ENCODE data around the gene REC114. TPM values are rescaled to one million over a fixed set of nuclear protein-coding genes. Genes with fewer than 3 reads are reported as not detected.

Gene REC114
- total RNA-seq, 1 donor from 2014 or later, result not detected

DNA sequence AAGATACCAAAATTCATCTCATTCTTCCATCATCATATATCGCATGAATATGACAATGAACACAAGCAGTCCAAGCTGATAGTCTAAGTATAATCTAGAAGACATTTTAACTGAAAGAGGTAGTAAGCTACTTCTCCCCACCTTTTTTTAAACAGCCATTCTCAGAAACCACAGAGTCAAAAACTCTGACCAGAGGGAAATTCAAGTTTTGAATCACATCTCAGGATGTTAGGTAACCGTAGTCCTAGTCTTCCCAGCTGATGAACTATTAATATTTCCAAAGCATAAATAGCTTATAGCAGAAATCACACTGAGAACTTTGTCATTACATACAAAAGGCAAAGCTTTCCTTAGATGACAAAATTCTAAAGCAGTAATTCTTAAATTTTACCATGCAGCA lies 164.4 kb downstream of the REC114 start:
- TF ChIP-seq CTCF (conservative IDR thresholded peaks at IDR 0.05; ENCODE audit: low read depth, low read length), result no peak
- DNase-seq (ENCODE audit: low read depth), result no peak
- no peak overlapping the region for H3K4me3 ChIP-seq (ENCODE audit: low read depth, low read length)

GRCh38 chr15:73607843-73608242 lies 164.9 kb downstream of the REC114 start:
- TF ChIP-seq CTCF (conservative IDR thresholded peaks at IDR 0.05; ENCODE audit: low read depth, low read length), result no peak
- H3K4me3 ChIP-seq (ENCODE audit: low read depth, low read length), result no peak overlapping the region
- no peak for DNase-seq (ENCODE audit: low read depth)

- no peak for DNase-seq (ENCODE audit: low read depth)
- TF ChIP-seq CTCF (conservative IDR thresholded peaks at IDR 0.05; ENCODE audit: low read depth, low read length), result no peak
- H3K4me3 ChIP-seq (ENCODE audit: low read depth, low read length), result no peak overlapping the region
Observed at GRCh38 chr15:73608475-73608874, 165.5 kb downstream of the REC114 start.

DNA sequence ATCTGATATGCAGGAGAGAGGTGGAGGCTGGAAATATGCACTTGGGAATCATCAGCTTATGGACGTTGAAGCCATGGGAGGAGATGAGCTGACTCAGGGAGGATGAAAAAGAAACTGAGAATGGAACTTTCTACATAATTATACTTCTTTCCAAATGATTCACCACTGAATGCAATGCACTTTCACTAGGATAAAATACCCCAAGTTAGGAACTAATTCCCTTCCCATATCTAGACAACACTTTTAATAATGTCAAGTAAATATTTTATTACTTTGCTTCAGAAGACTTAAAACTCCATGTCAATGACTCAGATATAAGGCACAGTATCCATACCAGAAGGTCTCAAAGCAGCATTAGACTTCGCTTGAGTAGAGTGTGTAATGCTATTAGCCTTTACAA lies 166.0 kb downstream of the REC114 start:
- no peak for TF ChIP-seq CTCF (conservative IDR thresholded peaks at IDR 0.05; ENCODE audit: low read depth, low read length)
- DNase-seq (ENCODE audit: low read depth), result no peak
- no peak overlapping the region for H3K4me3 ChIP-seq (ENCODE audit: low read depth, low read length)

Other genes starting within 250 kb of the REC114 start
- 0.14 and 0.17 TPM in 2 replicates for gene HCN4, start 74.2 kb upstream of the REC114 start, total RNA-seq
- gene NPTN, start 190.2 kb downstream of the REC114 start, total RNA-seq, result 90.8 and 100 TPM in 2 replicates
- gene CD276, start 241.2 kb downstream of the REC114 start, total RNA-seq, result 151 and 189 TPM in 2 replicates